HEK293T (cell line): ENCODE measurements around the gene OR10A4.
"Not testable (repeated sequence)": the region's sequence is repeated elsewhere in the genome, so short reads cannot be mapped to it uniquely, and the experiment has no call there.

Experiments used
- CTCF ChIA-PET: fragments of 350-600 bp; formaldehyde crosslinking; extraction: SDS; loops from one replicate; lab custom pipeline; 2021; ENCODE audit warnings: antibody characterized with exemption, inconsistent platforms; lab: Yijun Ruan, JAX
- POLR2A ChIA-PET: fragments of 350-600 bp; formaldehyde crosslinking; extraction: SDS; loops from one replicate; lab custom pipeline; 2020; ENCODE audit warnings: antibody characterized with exemption, inconsistent platforms; lab: Yijun Ruan, JAX
- DNase-seq: peaks from one replicate; pipeline ENCODE4 v3.0.0; 2012; ENCODE audit warnings: mixed read lengths; ENCODE audit errors: extremely low spot score
- ARNT ChIP-seq: fragments of 450-650 bp; IDR thresholded peaks from 2 replicates; pipeline ENCODE4 v1.6.1; 2017; ENCODE audit warnings: mild to moderate bottlenecking
- BHLHE40 ChIP-seq: fragments of 450-650 bp; IDR thresholded peaks from 2 replicates; pipeline ENCODE4 v1.6.1; 2016; ENCODE audit warnings: mild to moderate bottlenecking, moderate library complexity, borderline replicate concordance
- CTBP1 ChIP-seq: fragments of 450-650 bp; IDR thresholded peaks from 2 replicates; pipeline ENCODE4 v1.6.1; 2016; ENCODE audit warnings: borderline replicate concordance
- ELF4 ChIP-seq: fragments of 450-650 bp; IDR thresholded peaks from 2 replicates; pipeline ENCODE4 v1.6.1; 2017; ENCODE audit warnings: antibody characterized with exemption
- FOXA1 ChIP-seq: fragments of 450-650 bp; IDR thresholded peaks from 2 replicates; pipeline ENCODE4 v1.6.1; 2016; ENCODE audit warnings: mild to moderate bottlenecking
- FOXK2 ChIP-seq: fragments of 450-650 bp; IDR thresholded peaks from 2 replicates; pipeline ENCODE4 v1.6.1; 2016; ENCODE audit warnings: mild to moderate bottlenecking
- FOXM1 ChIP-seq: fragments of 450-650 bp; IDR thresholded peaks from 2 replicates; pipeline ENCODE4 v1.6.1; 2017; ENCODE audit warnings: mild to moderate bottlenecking, borderline replicate concordance
- HDGF ChIP-seq: fragments of 450-650 bp; IDR thresholded peaks from 2 replicates; pipeline ENCODE4 v1.6.1; 2017; ENCODE audit warnings: antibody characterized with exemption, borderline replicate concordance
- L3MBTL2 ChIP-seq: fragments of 450-650 bp; conservative IDR thresholded peaks from 2 replicates; pipeline ENCODE4 v1.6.1; 2016; ENCODE audit warnings: mild to moderate bottlenecking
- LEF1 ChIP-seq: fragments of 450-650 bp; IDR thresholded peaks from 2 replicates; pipeline ENCODE4 v1.6.1; 2017; ENCODE audit warnings: mild to moderate bottlenecking, borderline replicate concordance
- NFRKB ChIP-seq: fragments of 450-650 bp; IDR thresholded peaks from 2 replicates; pipeline ENCODE4 v1.6.1; 2016; ENCODE audit warnings: mild to moderate bottlenecking, moderate library complexity
- PKNOX1 ChIP-seq: fragments of 450-650 bp; IDR thresholded peaks from 2 replicates; pipeline ENCODE4 v1.6.1; 2016
- SP1 ChIP-seq: fragments of 450-650 bp; IDR thresholded peaks from 2 replicates; pipeline ENCODE4 v1.6.1; 2017
- SUZ12 ChIP-seq: fragments of 450-650 bp; IDR thresholded peaks from 2 replicates; pipeline ENCODE4 v1.6.1; 2016; ENCODE audit warnings: mild to moderate bottlenecking
- TARDBP ChIP-seq: fragments of 450-650 bp; IDR thresholded peaks from 2 replicates; pipeline ENCODE4 v1.6.1; 2016
- ZNF384 ChIP-seq: fragments of 450-650 bp; IDR thresholded peaks from 2 replicates; pipeline ENCODE4 v1.6.1; 2016

Gene OR10A4

DNA sequence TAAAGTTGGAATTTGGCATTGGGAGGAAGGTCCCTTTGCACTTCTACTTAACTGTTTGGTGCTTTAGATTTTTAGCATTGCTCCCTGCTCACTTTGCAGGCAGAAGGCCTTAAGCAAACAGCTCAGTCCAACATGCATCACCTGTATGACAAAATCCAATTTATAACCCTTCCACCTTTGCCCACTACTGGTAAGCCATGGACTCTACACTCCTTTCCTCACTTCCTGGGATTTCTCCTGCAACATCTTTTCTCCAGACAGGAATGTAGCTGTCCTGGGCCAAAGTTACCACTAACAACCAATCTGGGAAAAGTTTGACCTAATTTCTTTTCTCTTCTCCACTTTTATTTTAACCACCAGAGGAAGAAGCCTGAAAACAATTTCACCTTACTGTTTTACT is 17.7 kb downstream of the OR10A4 start:
- ChIA-PET POLR2A (no interaction called here), CTCF (no interaction called here)
- DNase-seq, result no peak
- TF ChIP-seq FOXA1 (no peak), LEF1 (no peak), CTBP1 (no peak), BHLHE40 (no peak), L3MBTL2 (no peak), ZNF384 (no peak), TARDBP (no peak), FOXM1 (no peak), ELF4 (no peak), PKNOX1 (no peak), NFRKB (no peak), SUZ12 (no peak), ARNT (no peak), SP1 (no peak), FOXK2 (no peak)

DNA sequence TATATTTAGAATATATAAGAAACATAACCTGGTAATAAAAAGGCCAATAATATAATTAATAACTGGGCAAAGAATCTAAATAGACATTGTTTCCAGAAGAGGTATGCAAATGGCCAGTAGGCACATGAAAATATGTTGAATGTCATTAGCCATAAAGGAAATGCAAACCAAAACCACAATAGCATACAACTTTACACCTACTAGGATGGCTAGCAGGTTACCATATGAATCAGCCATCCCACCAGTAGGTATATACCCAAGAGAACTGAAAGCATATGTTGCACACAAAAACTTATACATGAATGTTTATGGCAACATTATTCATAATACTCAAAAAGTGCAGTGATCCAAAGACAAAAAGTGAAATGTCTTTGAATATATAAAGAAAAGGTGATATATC is 18.6 kb downstream of the OR10A4 start:
- CTCF ChIA-PET, result no interaction called here
- DNase-seq, result no peak
- POLR2A ChIA-PET, result no interaction called here
- TF ChIP-seq SUZ12 (no peak), BHLHE40 (no peak), FOXM1 (no peak), LEF1 (no peak), FOXA1 (no peak), CTBP1 (no peak), HDGF (no peak), L3MBTL2 (no peak), TARDBP (no peak), SP1 (no peak), ELF4 (no peak), FOXK2 (no peak), ZNF384 (no peak), ARNT (no peak), PKNOX1 (no peak), NFRKB (no peak)

GRCh38 chr11:6898911-6899310 is 22.5 kb downstream of the OR10A4 start:
- CTCF ChIA-PET, result no interaction called here
- no peak for TF ChIP-seq BHLHE40
- no peak for TF ChIP-seq ELF4
- TF ChIP-seq LEF1, result no peak
- TF ChIP-seq L3MBTL2, result no peak
- TF ChIP-seq PKNOX1, result no peak
- no peak for TF ChIP-seq SP1
- no peak for TF ChIP-seq FOXM1
- TF ChIP-seq CTBP1, result no peak
- TF ChIP-seq SUZ12, result no peak
- DNase-seq, result no peak
- POLR2A ChIA-PET, result no interaction called here

DNA sequence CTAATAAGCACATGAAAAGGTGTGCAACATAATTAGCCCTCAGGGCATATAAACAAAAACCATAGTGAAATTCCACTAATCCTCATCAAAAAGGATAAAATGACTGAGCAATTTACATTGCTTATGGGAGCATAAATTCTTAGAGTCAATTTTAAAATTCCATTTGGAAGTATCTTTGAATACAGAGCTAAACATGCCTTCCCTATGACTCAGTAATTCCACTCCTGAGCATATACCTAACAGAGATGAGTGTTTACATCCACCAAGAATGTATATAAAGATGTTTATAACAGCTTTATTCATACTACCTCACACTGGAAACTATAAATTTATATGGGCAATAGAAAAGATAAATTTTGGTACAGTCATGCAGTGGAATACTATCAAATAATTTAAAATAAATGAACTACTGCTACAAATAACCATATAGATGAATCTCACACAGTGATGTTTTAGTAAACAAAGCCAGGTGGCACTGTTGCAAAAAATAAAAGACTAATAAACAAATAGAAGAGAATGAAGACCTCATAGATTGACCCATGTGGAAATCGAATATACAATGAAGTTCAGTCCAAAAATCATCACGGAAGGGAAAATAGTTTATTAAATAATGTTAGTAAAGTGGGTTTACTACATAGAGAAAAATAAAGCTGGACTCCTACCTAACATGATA is 24.0 kb downstream of the OR10A4 start:
- ChIA-PET CTCF (interaction anchor here (0.7 kb wide), 1 partner anchor 12 kb away, joined by 3 read pairs; no protein-coding TSS in a partner anchor), POLR2A (no interaction called here)
- TF ChIP-seq ARNT (no peak), SUZ12 (no peak), PKNOX1 (no peak), NFRKB (no peak), TARDBP (no peak), L3MBTL2 (no peak), HDGF (no peak), ZNF384 (no peak), FOXM1 (no peak), LEF1 (no peak), SP1 (no peak), BHLHE40 (no peak), CTBP1 (no peak), FOXA1 (no peak), FOXK2 (no peak), ELF4 (no peak)
- DNase-seq, result no peak

- POLR2A ChIA-PET, result interaction anchor here (1.5 kb wide), 1 partner anchor 22 kb away, joined by 4 read pairs; the partner anchor contains the start of gene ZNF215
- CTCF ChIA-PET, result interaction anchor here (0.7 kb wide), 1 partner anchor 285 kb away, joined by 3 read pairs; the partner anchor contains the start of gene TPP1
- DNase-seq, result not testable (repeated sequence)
Measured at GRCh38 chr11:6904804-6905203, 28.4 kb downstream of the OR10A4 start.
